ENCODE results near the gene TMEM198.

- TF ChIP-seq RARB (CRISPR knock-in tag; IDR thresholded peaks at IDR 0.05) (no peak), PPARA (CRISPR knock-in tag; IDR thresholded peaks at IDR 0.05; ENCODE audit: borderline replicate concordance) (no peak), CSRNP3 (CRISPR knock-in tag; IDR thresholded peaks at IDR 0.05) (no peak), ZFP30 (CRISPR knock-in tag; IDR thresholded peaks at IDR 0.05) (no peak), ZFP3 (CRISPR knock-in tag; IDR thresholded peaks at IDR 0.05) (no peak), ZNF8 (CRISPR knock-in tag; IDR thresholded peaks at IDR 0.05) (no peak)
Observed at GRCh38 chr2:219508971-219509779, 34.7 kb upstream of the TMEM198 start.
